Adrenal gland (tissue), 5 donors: ENCODE results near the gene TM9SF4.

Experiments used
- POLR2A ChIP-seq, 2 donors: fragments of 450-650 bp; IDR thresholded peaks; one replicate each; pipeline ENCODE4 v1.6.1; 2017; ENCODE audit warnings: antibody characterized with exemption in 2 of 2, mild to moderate bottlenecking in 2 of 2, moderate library complexity in 1 of 2
- TF ChIP-seq, protein P1 (sequence below), 6 experiments: fragments of 450-650 bp in 4 of 6; fragments of 200-600 bp in 2 of 6; sonication (generic) in 1 of 6; IDR thresholded peaks; 1 replicate in 5 of 6; 2 replicates in 1 of 6; pipeline versions ENCODE4 v1.5.1 to v1.8.0; 2016 to 2021; ENCODE audit warnings: antibody characterized with exemption in 6 of 6, mild to moderate bottlenecking in 2 of 6, moderate library complexity in 1 of 6
- donor health status: DM: no; HTN: no; CAD: no.

DNA sequence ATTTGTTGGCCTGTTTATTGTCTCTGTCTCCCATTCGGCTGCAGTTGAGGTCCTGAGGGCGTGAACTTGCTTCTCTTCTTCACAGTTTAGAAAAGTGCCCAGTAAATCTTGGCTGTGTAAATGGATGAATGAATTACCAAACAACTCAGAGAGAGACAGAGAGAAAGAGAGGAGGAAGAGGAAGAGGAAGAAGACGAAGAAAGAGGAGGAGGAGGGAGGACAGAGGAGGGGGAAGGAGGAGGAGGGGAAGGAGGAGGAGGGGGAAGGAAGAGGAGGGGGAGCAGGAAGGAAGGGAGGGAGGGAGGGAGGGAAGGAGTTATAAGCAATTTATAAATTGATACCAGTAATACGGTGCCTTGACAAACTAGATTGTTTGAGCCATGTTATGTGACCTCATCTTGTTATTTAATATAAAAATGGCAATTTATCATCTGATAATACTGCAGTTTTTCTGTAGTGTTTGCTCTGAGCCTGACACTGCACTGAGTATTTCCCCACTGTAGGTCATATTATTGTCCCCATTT is 38.8 kb upstream of the TM9SF4 start:
- TF ChIP-seq, protein P1, sequence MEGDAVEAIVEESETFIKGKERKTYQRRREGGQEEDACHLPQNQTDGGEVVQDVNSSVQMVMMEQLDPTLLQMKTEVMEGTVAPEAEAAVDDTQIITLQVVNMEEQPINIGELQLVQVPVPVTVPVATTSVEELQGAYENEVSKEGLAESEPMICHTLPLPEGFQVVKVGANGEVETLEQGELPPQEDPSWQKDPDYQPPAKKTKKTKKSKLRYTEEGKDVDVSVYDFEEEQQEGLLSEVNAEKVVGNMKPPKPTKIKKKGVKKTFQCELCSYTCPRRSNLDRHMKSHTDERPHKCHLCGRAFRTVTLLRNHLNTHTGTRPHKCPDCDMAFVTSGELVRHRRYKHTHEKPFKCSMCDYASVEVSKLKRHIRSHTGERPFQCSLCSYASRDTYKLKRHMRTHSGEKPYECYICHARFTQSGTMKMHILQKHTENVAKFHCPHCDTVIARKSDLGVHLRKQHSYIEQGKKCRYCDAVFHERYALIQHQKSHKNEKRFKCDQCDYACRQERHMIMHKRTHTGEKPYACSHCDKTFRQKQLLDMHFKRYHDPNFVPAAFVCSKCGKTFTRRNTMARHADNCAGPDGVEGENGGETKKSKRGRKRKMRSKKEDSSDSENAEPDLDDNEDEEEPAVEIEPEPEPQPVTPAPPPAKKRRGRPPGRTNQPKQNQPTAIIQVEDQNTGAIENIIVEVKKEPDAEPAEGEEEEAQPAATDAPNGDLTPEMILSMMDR (IDR thresholded peaks at IDR 0.05), result no peak
- TF ChIP-seq POLR2A (IDR thresholded peaks at IDR 0.05), result no peak
